NCI-H2196 treated with DMSO at 0.1 percent for 48 hours (cell line): ENCODE measurements around the gene PHETA2.
"Not testable (repeated sequence)": the region's sequence is repeated elsewhere in the genome, so short reads cannot be mapped to it uniquely, and the experiment has no call there.

Source experiments
- DNase-seq: peaks from one replicate; lab custom pipeline; 2025; ENCODE audit not compliant: unreplicated experiment; lab: John Stamatoyannopoulos, UW

The PHETA2 gene

DNA sequence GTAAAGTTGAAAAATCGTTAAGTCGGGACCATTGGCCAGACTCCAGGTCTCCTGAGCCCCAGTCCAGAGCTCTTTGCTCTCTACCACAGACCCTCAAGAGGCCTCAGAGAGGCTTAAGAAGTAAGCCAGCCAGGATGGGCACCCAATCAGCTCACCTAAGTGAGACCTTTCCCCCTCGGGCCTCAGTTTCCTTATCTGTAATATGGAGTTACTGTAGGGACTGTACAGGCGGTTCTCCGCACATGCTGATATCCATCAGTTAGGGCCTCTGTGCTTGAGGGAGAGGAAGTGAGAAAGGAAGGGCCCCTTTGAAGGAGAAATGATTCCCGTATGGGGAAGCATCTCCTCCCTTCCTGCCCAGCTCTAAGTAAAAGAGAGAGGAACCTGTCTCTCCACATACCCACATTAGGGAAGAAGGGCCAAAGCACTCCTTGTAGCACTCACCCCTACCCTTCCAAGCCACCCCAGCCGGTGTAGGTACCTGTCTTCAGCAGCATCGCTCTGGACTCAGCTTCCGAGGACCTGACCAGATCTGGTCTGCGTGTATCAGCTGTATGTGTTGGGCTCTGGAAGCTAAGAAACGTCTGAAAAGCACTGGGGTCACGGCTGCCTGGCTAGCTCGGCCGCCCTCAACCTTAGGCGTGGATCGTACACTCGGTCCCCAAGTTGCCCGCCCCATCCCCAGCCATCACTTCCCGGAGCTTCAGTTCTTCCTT, 4.1 kb upstream of the PHETA2 start:
- DNase-seq = no peak

DNA sequence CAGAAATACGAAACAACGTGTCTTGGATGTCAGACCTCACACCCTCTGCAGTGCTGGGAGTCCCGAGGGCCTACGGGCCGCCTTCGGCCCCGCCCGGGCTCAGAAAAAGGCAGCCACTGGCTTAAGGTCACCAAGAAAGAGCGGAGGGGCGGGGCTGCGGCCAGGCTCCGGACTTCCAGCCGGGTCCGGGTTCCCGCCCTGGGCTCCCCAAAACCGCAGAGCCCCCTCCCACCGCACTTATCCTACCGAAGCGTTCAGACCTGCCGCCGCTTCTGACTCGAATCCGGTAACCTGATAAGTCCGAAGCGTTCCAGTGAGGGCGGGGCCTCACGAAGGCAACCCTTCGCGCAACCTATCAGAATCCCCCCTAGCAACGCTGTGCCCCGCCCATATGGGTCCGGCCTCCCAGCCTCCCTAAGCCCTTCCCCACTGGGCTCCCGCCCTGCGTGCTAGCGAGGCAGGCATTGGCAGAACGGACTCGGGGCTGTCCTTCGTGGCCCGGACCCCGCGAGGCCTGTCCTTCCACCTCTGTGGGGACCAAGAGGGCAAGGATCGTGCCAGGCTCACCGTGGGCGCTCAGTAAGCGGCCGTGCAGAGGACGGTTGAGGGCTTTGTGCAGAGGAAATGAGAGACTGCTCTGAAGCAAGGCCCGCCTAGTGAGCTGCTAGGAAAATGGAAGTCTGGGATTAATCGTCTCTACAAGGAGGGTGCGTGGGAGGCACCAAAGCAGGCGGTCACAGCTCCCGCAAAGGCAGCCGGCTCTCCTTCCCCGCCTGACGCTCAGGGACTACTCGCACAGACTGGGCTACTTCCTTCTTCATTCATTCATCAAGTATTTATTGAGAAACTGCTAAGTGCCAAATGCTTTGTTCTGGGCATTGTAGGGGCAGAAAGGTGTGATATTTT, 3.3 kb upstream of the PHETA2 start, which contains the start of gene NAGA:
NAGA (minus strand) TSS at position 296 of the 906 bp plus-strand sequence. CDS start 515 bp downstream, outside the sequence.
- DNase-seq = peak; percentile 97

DNA sequence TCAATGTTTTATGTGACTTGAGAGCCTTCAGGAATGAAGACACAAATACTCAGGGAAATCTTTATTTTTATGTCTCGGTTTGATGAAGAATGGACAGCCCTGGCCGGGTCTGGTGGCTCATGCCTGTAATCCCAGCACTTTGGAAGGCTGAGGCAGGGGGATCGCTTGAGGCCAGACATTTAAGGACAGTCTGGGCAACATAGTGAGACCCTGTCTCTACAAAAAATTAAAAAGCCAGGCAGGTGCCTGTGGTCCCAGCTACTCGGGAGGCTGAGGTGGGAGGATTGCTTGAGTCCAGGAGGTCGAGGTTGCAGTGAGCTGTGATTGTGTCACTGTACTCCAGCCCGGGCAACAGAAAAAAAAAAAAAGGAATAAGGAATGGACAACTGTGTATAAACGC, 2.5 kb upstream of the PHETA2 start:
- not testable (repeated sequence) for DNase-seq

DNA sequence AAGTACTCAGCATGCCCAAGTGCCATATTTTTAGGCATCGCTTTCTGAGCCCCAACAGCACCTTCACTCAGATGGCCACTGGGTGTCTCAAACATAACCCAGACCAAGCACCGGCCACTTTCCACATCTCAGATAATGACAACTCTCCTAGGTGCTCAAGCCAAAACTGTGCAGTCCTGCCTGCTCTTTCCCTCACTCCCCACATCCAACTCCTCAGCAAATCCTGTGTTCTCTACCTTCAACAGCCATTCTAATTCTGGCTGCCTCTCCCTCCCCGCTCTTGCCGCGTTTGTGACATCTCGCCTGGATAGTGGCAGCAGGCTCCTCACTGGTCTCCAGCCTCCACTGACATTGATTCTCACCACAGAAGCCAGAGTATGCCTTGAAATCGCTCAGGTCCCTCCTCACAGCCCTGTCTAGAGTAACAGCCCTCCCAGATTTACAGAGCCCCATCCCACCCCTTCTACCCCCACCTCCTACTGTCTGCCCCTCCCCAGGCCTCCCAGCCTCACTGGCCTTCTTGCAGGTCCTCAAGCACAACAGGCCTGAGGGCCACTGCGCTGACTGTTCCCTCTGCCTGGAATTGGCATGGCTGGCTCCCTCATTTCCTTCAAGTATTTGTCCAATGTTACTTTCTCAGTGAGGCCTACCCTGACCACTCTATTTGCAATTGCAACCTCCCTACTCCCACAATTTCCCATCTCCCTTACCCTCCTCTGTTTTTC, 1.3 kb upstream of the PHETA2 start:
- DNase-seq = no peak

DNA sequence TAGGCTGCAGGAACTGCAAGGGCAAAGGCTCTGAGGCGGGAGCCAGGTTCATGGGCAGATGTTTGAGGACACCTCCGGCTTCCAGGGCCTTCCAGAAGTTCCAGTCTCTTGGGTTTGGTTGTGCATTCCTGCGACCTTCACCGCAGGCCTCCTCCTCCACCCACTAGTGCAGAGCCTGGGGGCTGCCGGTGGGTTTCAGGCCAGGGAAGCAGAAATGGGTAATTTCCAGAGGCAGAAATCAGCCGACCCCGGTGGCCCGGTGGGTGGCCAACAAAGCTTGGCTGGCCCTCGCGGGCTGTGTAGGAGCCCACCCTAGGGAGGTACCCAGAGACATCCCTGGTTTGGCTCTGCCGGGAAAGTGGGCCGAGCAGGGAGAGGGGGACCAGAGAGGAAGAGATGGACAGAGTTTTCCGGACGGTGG, 417 bp upstream of the PHETA2 start:
- DNase-seq = no peak

DNA sequence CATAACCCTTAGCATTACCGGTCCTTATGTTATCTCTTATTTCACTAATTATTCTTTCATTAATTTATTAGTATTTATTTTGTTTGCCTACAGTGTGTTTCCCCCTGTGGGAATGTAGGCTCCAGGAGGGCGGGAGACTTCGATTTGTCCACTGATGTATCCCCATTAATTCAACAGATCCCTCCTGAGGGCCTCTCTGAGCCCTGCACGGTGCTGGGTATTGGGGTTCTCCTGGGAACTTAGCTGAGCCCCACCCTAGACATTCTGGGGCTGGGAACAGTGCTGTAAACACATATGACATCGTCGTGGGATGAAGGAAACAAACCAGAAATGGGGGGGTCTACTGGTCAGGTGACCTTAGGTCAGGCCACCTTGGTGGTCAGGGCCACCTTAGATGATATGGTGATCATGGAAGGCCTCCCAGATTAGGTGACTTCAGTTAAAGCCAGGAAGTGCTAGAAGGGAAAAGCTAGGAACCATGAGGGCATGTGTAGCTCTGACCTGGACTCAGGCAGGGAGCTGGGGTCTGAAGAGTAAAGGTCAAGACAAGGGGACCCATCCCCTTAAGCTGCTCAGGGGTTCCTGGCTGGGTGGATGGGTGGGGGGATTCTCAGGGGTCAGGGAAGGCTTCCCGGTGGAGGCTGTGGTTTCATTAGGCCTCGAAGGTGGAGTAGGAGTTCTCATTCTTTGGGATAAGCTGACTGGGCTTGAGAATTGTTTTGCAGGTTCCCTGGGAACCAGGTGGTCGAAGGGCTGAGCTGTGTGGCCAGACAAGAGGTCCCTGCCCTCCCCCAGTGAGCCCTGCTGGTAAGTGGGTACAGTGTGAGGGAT, 1.0 kb downstream of the PHETA2 start:
- DNase-seq = no peak

DNA sequence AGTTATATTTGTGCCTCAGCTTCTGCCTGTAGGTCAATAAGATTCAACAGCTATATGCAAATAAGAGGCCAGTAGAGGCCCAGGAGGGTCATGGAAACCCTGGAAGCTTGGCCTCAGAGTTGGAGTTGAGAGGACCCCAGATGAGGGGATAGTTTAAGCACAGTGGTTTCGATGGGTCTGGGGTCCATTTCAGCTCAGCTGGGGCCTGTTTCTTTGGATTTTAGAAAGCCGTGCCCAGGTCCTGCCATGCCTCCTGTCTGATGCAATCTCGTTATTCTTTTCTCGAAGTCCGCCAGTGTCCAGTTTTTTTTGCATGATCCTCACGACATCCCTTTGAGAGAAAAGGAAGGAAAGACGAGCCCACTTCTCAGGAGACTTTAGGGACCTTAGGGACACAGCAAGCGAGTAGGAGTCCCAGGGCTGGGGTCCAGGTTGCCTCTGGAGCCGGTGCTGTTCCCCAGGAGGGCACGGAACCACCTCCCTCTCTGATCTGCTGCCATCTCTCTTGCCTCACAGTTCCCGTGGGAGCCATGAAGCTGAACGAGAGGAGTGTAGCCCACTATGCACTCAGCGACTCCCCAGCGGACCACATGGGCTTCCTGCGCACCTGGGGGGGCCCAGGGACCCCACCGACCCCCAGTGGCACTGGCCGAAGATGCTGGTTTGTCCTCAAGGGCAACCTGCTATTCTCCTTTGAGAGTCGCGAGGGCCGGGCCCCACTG, 2.9 kb downstream of the PHETA2 start:
- no peak for DNase-seq

DNA sequence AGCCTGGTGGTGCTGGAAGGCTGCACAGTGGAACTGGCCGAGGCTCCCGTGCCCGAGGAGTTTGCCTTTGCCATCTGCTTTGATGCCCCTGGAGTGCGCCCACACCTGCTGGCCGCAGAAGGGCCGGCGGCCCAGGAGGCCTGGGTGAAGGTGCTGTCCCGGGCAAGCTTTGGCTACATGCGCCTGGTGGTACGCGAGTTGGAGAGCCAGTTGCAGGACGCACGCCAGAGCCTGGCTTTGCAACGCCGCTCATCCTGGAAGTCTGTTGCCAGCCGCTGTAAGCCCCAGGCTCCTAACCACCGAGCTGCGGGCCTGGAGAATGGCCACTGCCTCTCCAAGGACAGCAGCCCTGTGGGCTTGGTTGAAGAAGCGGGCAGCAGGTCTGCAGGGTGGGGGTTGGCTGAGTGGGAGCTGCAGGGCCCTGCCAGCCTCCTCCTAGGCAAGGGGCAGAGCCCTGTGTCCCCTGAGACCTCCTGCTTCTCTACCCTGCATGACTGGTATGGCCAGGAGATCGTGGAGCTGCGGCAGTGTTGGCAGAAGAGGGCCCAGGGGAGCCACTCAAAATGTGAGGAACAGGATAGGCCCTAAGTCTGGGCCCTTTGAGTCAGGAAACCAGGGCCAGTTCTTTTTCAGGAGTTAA, 3.6 kb downstream of the PHETA2 start:
- no peak for DNase-seq

DNA sequence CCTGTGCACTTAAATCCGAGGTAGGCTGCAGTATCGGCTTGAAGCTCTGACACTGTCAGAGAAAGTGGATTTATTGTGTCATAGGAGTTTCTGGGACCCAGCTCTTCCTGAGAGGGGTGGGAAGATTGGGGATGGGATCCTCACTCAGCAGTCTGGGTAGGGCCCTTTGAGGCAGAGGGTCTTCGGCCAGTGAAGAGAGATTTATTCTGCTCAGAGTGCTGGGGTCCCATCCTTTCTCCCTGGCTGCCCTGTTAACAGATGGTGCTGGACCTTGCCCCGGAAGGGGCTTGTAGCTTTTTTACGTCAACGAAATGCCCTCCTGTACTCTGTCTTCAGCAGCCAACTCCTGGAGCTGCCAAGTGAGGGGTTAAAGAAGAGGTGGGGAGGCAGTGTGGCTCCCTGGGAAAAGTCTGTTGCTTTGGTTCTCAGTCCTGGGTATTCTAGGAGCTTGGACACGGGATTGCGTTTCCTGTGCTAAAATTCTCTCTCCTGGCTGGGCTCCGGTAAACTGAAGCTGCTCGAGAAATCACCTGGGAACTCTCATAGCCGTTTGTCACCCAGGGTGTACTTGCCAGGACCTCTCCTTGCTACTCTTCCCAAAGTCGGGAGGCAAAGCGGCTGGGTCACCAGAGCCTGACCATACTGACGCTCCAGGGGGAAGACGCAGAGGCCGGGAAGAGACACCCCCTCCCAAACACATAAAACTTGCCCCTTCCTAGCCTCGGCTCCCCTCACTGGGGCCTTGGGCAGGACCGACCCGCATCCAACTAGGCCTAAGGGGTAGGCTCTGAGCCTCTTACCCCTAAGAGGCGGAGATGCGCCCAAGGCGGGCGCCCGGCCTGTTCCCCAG, 4.6 kb downstream of the PHETA2 start:
- no peak for DNase-seq

DNA sequence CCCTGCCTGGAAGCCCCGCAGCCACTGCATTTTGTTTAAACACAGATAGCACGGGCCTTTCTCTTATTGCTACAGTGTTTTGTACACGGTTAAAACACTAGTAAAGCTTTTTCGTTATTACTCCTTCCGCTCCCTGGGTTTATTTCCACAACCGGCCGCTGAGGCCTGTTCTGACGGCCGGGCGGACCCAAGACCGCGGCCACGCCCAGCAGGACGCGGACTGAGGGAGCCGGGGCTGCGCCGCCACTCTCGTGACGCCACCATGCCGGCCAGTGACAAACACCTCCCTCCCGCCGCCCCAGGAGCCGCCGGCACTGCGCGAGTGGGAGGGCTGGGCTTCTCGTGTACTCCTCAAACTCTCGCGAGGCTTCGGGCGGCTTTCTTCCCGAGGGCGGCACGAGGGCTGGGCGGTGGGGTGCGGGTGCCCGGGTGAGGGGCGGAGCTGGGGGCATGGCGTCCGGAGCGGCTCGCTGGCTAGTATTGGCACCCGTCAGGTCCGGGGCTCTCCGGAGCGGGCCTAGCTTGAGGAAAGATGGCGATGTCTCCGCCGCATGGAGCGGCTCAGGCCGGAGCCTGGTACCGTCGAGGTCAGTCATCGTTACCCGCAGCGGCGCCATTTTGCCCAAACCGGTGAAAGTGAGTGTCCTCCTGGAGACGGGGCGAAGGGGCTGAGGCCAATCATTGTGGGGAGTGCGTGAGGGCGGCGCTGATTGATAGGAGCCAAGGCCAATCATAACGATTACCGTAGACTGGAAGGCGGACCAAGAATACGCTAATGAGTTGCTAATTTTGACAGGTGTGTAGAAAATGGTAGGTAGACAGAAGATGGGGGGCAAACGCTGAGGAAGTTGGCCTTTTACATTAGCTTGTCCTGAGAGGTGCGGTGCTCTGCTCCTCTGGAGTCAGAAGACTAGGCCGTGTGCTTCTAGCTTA, 5.5 kb downstream of the PHETA2 start, which contains the start of gene SMDT1:
SMDT1 (plus strand) TSS at position 382 of the 933 bp plus-strand sequence; CDS start at position 451, 69 bp downstream.
- peak; percentile 97 for DNase-seq

DNA sequence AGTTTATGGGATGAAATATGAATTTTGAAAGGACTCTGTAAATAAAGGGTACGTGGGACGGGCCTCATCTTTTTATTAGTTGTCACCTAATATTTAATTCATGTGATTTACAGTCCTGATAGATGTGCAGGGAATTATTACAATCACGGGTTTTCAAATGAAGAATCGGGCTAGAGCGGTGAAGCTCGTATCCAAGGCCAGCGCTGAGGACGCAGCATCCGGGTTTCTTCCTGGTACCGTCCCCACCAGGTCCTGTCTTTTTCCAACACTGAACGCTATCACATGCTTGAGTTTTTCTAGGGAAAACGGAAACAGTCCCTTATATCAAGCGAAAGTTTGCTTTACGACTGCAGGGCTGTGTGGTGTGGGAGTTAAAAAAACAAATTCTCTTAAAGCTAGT, 6.2 kb downstream of the PHETA2 start:
- no peak for DNase-seq

DNA sequence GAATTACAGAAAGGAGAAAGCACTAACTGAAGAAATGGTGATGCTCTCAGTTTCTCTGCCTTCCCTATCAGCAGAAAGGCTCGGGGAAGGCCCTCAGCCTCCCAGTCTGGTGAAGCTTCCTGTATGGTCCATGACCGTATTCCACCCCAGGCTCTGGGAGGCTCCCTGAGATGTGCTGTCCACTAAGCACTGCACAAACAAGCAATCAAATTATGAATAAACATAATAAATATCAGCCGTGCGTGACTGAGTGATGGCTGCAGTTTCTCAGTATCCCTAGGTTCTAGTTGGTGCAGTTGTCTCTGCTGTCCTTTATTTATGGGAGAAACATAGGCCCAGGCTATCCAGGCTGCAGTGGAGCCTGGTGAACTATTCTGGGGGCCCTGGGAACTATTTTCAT, 9.1 kb downstream of the PHETA2 start:
- DNase-seq = no peak

DNA sequence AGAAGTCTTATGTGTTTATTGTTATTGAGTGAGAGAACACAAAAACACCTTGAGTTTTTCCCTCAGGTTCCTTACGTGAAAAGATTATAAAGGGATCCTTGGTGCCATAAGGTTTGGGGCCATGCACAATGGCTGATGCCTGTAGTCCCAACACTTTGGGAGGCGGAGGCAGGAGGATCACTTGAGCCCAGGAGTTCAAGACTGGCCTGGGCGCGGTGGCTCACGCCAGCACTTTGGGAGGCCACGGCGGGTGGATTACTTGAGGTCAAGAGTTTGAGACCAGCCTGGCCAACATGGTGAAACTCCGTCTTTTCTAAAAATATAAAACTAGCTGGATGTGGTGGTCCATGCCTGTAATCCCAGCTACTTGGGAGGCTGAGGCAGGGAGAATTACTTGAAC, 10.8 kb downstream of the PHETA2 start:
- DNase-seq = no peak

DNA sequence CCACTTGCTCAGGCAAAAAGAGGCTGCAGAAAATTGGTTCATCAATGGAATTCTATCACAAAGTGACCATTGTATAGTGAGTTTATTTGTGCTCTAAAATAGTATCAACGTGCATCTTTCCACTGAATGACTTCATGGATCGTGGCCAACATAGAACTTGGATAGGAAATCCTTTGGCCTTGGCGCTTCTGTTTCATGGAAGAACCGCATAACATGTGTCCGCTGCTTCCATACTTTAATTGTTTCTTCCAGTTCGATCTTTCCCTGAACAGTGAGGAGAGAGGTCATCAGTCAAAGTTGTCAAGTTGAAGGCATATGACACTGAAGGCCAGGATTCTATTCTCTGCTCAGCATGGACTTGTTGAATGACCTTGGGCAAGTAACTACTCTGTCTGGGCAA, 12.0 kb downstream of the PHETA2 start:
- no peak for DNase-seq

DNA sequence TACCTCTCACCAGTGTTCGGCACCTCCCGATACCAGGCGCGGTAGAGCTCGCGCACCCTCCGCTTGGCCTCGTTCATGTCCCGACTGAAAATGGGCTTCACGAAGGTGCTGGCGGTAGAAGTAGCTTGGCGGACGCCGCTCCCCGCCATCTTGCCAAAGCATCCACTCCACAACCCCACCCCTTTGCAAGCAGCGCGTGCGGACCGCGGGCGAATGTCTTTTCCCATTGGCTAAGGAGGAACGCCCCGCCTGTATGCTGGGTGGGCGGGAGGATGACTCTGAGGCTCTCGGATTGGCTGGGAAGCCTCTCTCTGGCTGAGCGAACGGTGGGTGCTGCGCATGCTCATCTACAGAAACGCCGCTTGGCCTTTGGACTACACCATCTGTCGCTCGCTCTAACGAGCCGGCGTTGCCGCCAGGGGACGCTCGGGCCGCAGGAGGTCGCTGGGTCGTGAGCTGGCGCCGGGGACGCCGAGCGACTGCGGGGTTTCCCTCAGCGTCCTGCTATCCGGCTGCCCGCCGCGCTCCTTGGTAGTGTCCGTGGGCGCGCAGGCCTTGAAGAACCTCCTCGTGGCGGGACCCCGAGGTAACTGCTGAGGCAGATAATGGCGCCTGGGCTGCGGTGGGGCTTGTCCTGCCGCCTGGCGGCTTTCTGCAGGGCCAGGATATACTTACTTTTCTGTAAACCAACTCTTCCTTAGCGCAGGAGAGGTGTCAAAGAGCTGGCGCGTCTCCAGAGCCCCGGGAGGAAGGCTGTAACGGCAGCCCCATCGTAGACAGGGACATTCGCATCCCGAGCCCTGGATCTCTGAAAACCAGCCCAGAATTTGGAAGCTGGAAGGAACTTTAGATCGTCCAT, 16.8 kb downstream of the PHETA2 start, which contains the start of gene NDUFA6:
NDUFA6 (minus strand) TSS at position 177 of the 859 bp plus-strand sequence; CDS start at position 149, 28 bp downstream.
- peak; percentile 99 for DNase-seq

DNA sequence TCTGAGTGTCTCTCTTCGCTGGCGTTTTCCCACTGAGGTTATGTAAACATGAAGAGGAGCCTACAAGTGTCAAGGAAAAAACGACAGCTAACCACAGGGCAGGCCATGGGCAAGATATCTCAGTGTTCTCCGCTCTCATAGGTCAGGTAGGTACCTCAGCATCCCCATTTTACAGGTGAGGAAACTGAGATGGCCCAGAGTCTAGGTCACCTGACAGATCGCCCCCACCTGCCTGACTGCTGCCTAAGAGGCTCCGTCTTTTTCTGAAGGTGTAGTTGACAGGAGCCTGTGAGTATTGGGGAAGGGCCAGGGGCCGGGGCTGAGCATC, 17.4 kb downstream of the PHETA2 start:
- DNase-seq = no peak
